Spleen (tissue), 11 donors: ENCODE results near the gene MAPK8IP3. TPM values are rescaled to one million over a fixed set of nuclear protein-coding genes. Genes with fewer than 3 reads are reported as not detected.

Source experiments
- DNase-seq: peaks from one replicate; pipeline ENCODE4 v3.0.0-alpha.2; 2020
- H3K27ac ChIP-seq, 8 donors: fragments of 200-600 bp; sonication (generic) in 7 of 8; 1 replicate in 4 of 8; 2 replicates in 4 of 8; pipeline versions ENCODE4 v1.5.0 to v1.8.0; 2016 to 2021; ENCODE audit warnings: inconsistent platforms in 4 of 8, mild to moderate bottlenecking in 4 of 8, moderate library complexity in 1 of 8
- H3K27me3 ChIP-seq, 7 donors: fragments of 200-600 bp; sonication (generic) in 6 of 7; replicated peaks in 1 of 7; 1 replicate in 4 of 7; 2 replicates in 3 of 7; pipeline versions ENCODE4 v1.5.0 to v1.8.0; 2016 to 2021; ENCODE audit warnings: inconsistent platforms in 3 of 7, mild to moderate bottlenecking in 1 of 7
- H3K36me3 ChIP-seq, 6 donors: fragments of 200-600 bp; sonication (generic) in 5 of 6; 1 replicate in 4 of 6; 2 replicates in 2 of 6; pipeline versions ENCODE4 v1.5.0 to v1.8.0; 2016 to 2021; ENCODE audit warnings: inconsistent platforms in 2 of 6
- H3K4me1 ChIP-seq, 6 donors: fragments of 200-600 bp; sonication (generic) in 5 of 6; 1 replicate in 3 of 6; 2 replicates in 3 of 6; pipeline versions ENCODE4 v1.5.0 to v1.8.0; 2016 to 2021; ENCODE audit warnings: inconsistent platforms in 3 of 6
- H3K4me3 ChIP-seq, 8 donors: fragments of 200-600 bp; sonication (generic) in 7 of 8; 1 replicate in 4 of 8; 2 replicates in 4 of 8; pipeline versions ENCODE4 v1.5.0 to v1.8.0; 2016 to 2021; ENCODE audit warnings: inconsistent platforms in 4 of 8, mild to moderate bottlenecking in 4 of 8, moderate library complexity in 2 of 8
- H3K9me3 ChIP-seq, 8 donors: fragments of 200-600 bp; sonication (generic) in 7 of 8; 1 replicate in 4 of 8; 2 replicates in 4 of 8; pipeline versions ENCODE4 v1.5.0 to v1.8.0; 2016 to 2021; ENCODE audit warnings: inconsistent platforms in 4 of 8
- CTCF ChIP-seq, 11 experiments: fragments of 200-600 bp in 7 of 11; fragments of 450-650 bp in 4 of 11; sonication (generic) in 4 of 11; IDR thresholded peaks in 8 of 11; conservative IDR thresholded peaks in 3 of 11; 1 replicate in 7 of 11; 2 replicates in 4 of 11; pipeline versions ENCODE4 v1.4.0 to v1.8.0; 2016 to 2021; ENCODE audit warnings: antibody characterized with exemption in 11 of 11, inconsistent platforms in 4 of 11, mild to moderate bottlenecking in 1 of 11
- POLR2A ChIP-seq, 3 donors: fragments of 450-650 bp; IDR thresholded peaks; one replicate each; pipeline ENCODE4 v1.5.1; 2017; ENCODE audit warnings: antibody characterized with exemption in 3 of 3, mild to moderate bottlenecking in 1 of 3
- POLR2AphosphoS5 ChIP-seq, 3 donors: sonication (generic); formaldehyde crosslinking; IDR thresholded peaks; one replicate each; pipeline ENCODE4 v1.5.1; 2017; ENCODE audit warnings: antibody characterized with exemption in 3 of 3
- WGBS, 5 donors: extraction: QIAGEN DNeasy Blood & Tissue Kit in 3 of 5; methylation state at CpG; one replicate each; pipeline versions ENCODE4 v1.1.5 to v1.1.7; 2013 to 2018; 5-methylcytosine and 5-hydroxymethylcytosine counted together
- intact Hi-C: fragments of 100-400 bp; cut with DNase I; formaldehyde crosslinking; loops from one replicate; pipeline ENCODE4 v1.15.0; 2023; ENCODE audit warnings: low total_unique reads
- polyA plus RNA-seq, 3 donors: library from polyadenylated mRNA; stranded (reverse); fragments of 200-250 nt; gene quantifications; one replicate each; pipeline ENCODE4 v1.2.1, GENCODE V29; 2013
- total RNA-seq, 7 donors: library from RNA; depleted of rRNA in 3 of 7; stranded (reverse); fragments of >200 nt in 3 of 7; fragmentation: NEBNext Ultra II Directional in 4 of 7; extraction: Animal tissue kit (Norgen Biotek cat#: 25700) in 4 of 7; gene quantifications; one replicate each; pipeline versions ENCODE4 v1.1.0 to v1.2.1, GENCODE V29; 2016 to 2021
- donor health status: healthy with polysubstance abuse.
- donor health status: DM: no; HTN: no; CAD: no; lungs with moderate emphysema.
- donor health status: DM: no; HTN: no; CAD: no.
- donor health status: Bipolar disorder and iron deficiency.
- donor health status: healthy.
- donor health status: DM: no; HTN: no; CAD: no.
- donor health status: DM: yes; HTN: yes; CAD: no.

Gene MAPK8IP3
- total and polyA plus RNA-seq, 10 donors, result 27.2 to 134 (median 114) TPM

GRCh38 chr16:1691276-1691675 lies 14.7 kb upstream of the MAPK8IP3 start:
- Histone ChIP-seq H3K27ac (no peak overlapping the region), H3K9me3 (no peaks in the 10 kb centered on the region), H3K36me3 (peaks cover 7 to 100% (median 71%) of the 10 kb centered on the region in 6 donors), H3K4me1 (no peaks in the 10 kb centered on the region), H3K27me3 (no peaks in the 10 kb centered on the region), H3K4me3 (no peak overlapping the region)
- intact Hi-C loops, result no loop called here
- DNase-seq, result no peak
- TF ChIP-seq POLR2A (IDR thresholded peaks at IDR 0.05), result no peak
- TF ChIP-seq CTCF (IDR thresholded peaks at IDR 0.05 in 8 of 11, conservative IDR thresholded peaks at IDR 0.05 in 3 of 11), result no peak

- WGBS, 5 donors, result 92 to 97% (median 93%) methylated on average over 18 to 21 of the region's 21 CpGs
- Histone ChIP-seq H3K27me3 (no peaks in the 10 kb centered on the region), H3K27ac (no peak overlapping the region), H3K4me3 (no peak overlapping the region), H3K9me3 (no peaks in the 10 kb centered on the region), H3K4me1 (no peaks in the 10 kb centered on the region), H3K36me3 (peaks cover 7 to 100% (median 68%) of the 10 kb centered on the region in 6 donors)
- DNase-seq, result no peak
- intact Hi-C loops, result no loop called here
- TF ChIP-seq POLR2A (IDR thresholded peaks at IDR 0.05) (no peak), POLR2AphosphoS5 (IDR thresholded peaks at IDR 0.05) (peak in 1 of 3 donors; percentile 30), CTCF (IDR thresholded peaks at IDR 0.05 in 8 of 11, conservative IDR thresholded peaks at IDR 0.05 in 3 of 11) (no peak)
These were observed 14.0 kb upstream of the MAPK8IP3 start for GRCh38 chr16:1691956-1692355.

GRCh38 chr16:1696863-1697262 lies 9.1 kb upstream of the MAPK8IP3 start:
- H3K36me3 ChIP-seq, result peaks cover 2 to 100% (median 66%) of the 10 kb centered on the region in 6 donors
- intact Hi-C loops, result no loop called here
- WGBS, 5 donors, result 96 to 99% (median 97%) methylated on average over 5 of the region's 5 CpGs
- no peaks in the 10 kb centered on the region for H3K4me1 ChIP-seq
- TF ChIP-seq CTCF (IDR thresholded peaks at IDR 0.05 in 8 of 11, conservative IDR thresholded peaks at IDR 0.05 in 3 of 11) (no peak), POLR2AphosphoS5 (IDR thresholded peaks at IDR 0.05) (no peak)
- H3K4me3 ChIP-seq, result no peak overlapping the region
- no peak for DNase-seq
- no peaks in the 10 kb centered on the region for H3K9me3 ChIP-seq
- H3K27me3 ChIP-seq, result no peaks in the 10 kb centered on the region
- H3K27ac ChIP-seq, result no peak overlapping the region

GRCh38 chr16:1698680-1699079 lies 7.3 kb upstream of the MAPK8IP3 start:
- WGBS, 5 donors, result 94 to 97% (median 96%) methylated on average over 8 to 10 of the region's 10 CpGs
- Histone ChIP-seq H3K4me1 (no peaks in the 10 kb centered on the region), H3K27me3 (no peaks in the 10 kb centered on the region), H3K36me3 (peaks cover 0 to 90% (median 54%) of the 10 kb centered on the region in 6 donors), H3K27ac (no peak overlapping the region), H3K9me3 (no peaks in the 10 kb centered on the region), H3K4me3 (no peak overlapping the region)
- intact Hi-C loops, result no loop called here
- DNase-seq, result peak; percentile 60
- TF ChIP-seq POLR2AphosphoS5 (IDR thresholded peaks at IDR 0.05), result no peak
- no peak for TF ChIP-seq CTCF (IDR thresholded peaks at IDR 0.05 in 8 of 11, conservative IDR thresholded peaks at IDR 0.05 in 3 of 11)
- TF ChIP-seq POLR2A (IDR thresholded peaks at IDR 0.05), result no peak
